ENCODE measurements around the gene ZYG11A. TPM values are rescaled to one million over a fixed set of nuclear protein-coding genes. Genes with fewer than 3 reads are reported as not detected.

The ZYG11A gene
- polyA plus RNA-seq, 2 of the 4 experiments (the other 2 are of a cell fraction), result 2.6 to 4.8 TPM

DNA sequence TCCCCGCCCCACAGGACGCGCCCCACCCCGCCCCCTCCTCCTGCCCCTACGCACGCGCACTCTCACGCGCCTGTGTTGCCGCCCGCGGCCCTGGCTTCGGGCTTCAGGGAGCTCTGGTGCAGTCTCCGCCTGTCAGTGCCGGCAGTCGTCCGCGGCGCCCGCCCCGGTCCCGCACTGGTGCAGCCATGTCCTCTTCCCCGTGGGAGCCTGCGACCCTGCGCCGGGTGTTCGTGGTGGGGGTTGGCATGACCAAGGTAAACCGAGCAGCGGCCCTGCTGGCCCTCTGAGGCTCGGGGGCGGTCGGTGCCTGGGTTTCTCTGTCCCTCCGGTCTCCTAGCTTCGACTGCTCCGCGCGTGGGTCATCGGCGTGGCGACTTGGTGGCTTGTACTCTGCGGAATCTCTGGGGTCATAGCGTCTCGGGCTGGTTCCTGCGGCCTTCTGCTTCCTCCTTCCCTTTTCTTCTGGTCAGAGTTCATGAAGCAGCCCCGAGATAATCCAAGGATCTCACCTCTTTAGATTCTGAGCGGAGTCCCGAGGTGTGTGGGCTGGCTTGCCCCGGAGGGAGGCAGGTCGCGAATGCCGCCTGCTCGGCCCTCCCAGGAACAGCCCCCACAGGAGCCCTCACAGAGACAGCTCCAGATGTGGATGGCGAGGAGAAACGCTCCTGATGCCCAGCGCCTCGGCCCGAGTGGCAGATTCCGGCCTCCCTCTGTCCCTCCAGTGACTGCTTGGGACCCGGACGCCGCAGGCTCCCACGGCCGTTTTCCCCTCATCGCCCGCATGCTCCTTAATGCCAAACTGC lies 84.9 kb downstream of the ZYG11A start, which contains the start of gene SCP2:
SCP2 (plus strand) TSS at position 65 of the 803 bp plus-strand sequence; CDS start at position 186, 121 bp downstream.
- ChIA-PET CTCF (interaction anchor here (1.5 kb wide), 1 partner anchor 10 kb away, joined by 4 read pairs; no protein-coding TSS in a partner anchor), POLR2A (interaction anchor here (0.6 kb wide), 1 partner anchor 9 kb away, joined by 4 read pairs; no protein-coding TSS in a partner anchor)
- Histone ChIP-seq H3K4me2 (peak within 1 kb of the TSS; percentile 85), H3K4me3 (peak within 1 kb of the TSS; percentile 66), H3K27ac (peak within 1 kb of the TSS; percentile 69 to 98), H3K4me1 (peaks cover 6% of the 10 kb centered on the region; the same call in 1 of the 3 replicates), H3K9me3 (no peaks in the 10 kb centered on the region)
- ATAC-seq, result peak; percentile 94 to 98
- no peak for FAIRE-seq
- no peak for TF ChIP-seq GATA3 (IDR thresholded peaks at IDR 0.05; ENCODE audit: borderline replicate concordance)
- no peak for TF ChIP-seq RNF2 (IDR thresholded peaks at IDR 0.05; ENCODE audit: borderline replicate concordance, low read depth)
- TF ChIP-seq MAFK (IDR thresholded peaks at IDR 0.05; ENCODE audit: partially characterized antibody), result no peak
- peak; percentile 57 for TF ChIP-seq E2F6 (IDR thresholded peaks at IDR 0.05; ENCODE audit: borderline replicate concordance, low read depth)
- TF ChIP-seq EHF (CRISPR knock-in tag; IDR thresholded peaks at IDR 0.05), result no peak
- peak; percentile 42 for TF ChIP-seq POLR2A (IDR thresholded peaks at IDR 0.05; ENCODE audit: low read length)
- TF ChIP-seq TP53 (CRISPR knock-in tag; IDR thresholded peaks at IDR 0.05), result no peak
- no peak for TF ChIP-seq RARB (CRISPR knock-in tag; IDR thresholded peaks at IDR 0.05)
- TF ChIP-seq SREBF2 (IDR thresholded peaks at IDR 0.05), result no peak
- no peak for TF ChIP-seq JUN (IDR thresholded peaks at IDR 0.05)
- TF ChIP-seq, protein P1, sequence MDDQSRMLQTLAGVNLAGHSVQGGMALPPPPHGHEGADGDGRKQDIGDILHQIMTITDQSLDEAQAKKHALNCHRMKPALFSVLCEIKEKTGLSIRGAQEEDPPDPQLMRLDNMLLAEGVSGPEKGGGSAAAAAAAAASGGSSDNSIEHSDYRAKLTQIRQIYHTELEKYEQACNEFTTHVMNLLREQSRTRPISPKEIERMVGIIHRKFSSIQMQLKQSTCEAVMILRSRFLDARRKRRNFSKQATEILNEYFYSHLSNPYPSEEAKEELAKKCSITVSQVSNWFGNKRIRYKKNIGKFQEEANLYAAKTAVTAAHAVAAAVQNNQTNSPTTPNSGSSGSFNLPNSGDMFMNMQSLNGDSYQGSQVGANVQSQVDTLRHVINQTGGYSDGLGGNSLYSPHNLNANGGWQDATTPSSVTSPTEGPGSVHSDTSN (IDR thresholded peaks at IDR 0.05), result no peak
- no peak for TF ChIP-seq FOSB (CRISPR knock-in tag; IDR thresholded peaks at IDR 0.05)
- no peak for TF ChIP-seq FOSL2 (IDR thresholded peaks at IDR 0.05)
- TF ChIP-seq FOSL2 (CRISPR knock-in tag; IDR thresholded peaks at IDR 0.05), result no peak
- TF ChIP-seq PHF8 (IDR thresholded peaks at IDR 0.05; ENCODE audit: borderline replicate concordance, low read depth), result peak; percentile 60
- TF ChIP-seq RAD21 (conservative IDR thresholded peaks at IDR 0.05 in 1 of 2, IDR thresholded peaks at IDR 0.05 in 1 of 2), result no peak
- TF ChIP-seq BHLHE40 (IDR thresholded peaks at IDR 0.05; ENCODE audit: low read depth, low read length), result no peak
- TF ChIP-seq RFX5 (IDR thresholded peaks at IDR 0.05), result no peak
- TF ChIP-seq, protein P2, sequence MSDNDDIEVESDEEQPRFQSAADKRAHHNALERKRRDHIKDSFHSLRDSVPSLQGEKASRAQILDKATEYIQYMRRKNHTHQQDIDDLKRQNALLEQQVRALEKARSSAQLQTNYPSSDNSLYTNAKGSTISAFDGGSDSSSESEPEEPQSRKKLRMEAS (IDR thresholded peaks at IDR 0.05), result peak; percentile 41; the same call in 1 of the 2 replicates
- TF ChIP-seq SMC3 (IDR thresholded peaks at IDR 0.05), result no peak
- TF ChIP-seq JUNB (IDR thresholded peaks at IDR 0.05), result no peak
- TF ChIP-seq, protein P3, sequence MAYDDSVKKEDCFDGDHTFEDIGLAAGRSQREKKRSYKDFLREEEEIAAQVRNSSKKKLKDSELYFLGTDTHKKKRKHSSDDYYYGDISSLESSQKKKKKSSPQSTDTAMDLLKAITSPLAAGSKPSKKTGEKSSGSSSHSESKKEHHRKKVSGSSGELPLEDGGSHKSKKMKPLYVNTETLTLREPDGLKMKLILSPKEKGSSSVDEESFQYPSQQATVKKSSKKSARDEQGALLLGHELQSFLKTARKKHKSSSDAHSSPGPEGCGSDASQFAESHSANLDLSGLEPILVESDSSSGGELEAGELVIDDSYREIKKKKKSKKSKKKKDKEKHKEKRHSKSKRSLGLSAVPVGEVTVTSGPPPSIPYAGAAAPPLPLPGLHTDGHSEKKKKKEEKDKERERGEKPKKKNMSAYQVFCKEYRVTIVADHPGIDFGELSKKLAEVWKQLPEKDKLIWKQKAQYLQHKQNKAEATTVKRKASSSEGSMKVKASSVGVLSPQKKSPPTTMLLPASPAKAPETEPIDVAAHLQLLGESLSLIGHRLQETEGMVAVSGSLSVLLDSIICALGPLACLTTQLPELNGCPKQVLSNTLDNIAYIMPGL (CRISPR knock-in tag; IDR thresholded peaks at IDR 0.05; ENCODE audit: borderline replicate concordance), result no peak
- no peak for TF ChIP-seq NFE2L2 (conservative IDR thresholded peaks at IDR 0.05; ENCODE audit: low read length)
- no peak for TF ChIP-seq CBX8 (IDR thresholded peaks at IDR 0.05)
- TF ChIP-seq HDAC2 (IDR thresholded peaks at IDR 0.05), result no peak
- 4% methylated on average over 21 of the region's 65 CpGs for WGBS (ENCODE audit: missing lambda C conversion rate)
- DNase-seq (ENCODE audit: low read depth in 1 of 2, low spot score in 1 of 2), result peak; percentile 60 to 67

DNA sequence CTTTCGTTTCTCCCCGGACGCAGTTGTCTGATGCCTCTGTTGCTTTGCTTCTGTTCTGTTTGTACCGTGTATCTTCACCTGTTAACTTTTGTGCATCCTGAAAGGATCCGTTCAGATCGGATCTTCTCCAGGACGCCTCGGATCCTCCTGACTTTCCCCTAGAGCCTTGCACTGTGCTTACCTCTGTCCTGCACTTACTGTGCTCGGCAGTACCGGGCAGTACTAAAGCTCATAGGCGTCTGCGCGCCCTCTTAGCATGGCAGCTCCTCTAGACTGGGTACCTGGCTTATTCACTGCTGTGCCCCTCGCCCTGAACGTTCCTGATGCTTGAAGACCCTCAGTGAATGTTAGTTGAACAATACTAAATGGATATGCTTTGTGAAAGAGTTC lies 85.5 kb downstream of the ZYG11A start:
- 34% methylated on average over 15 of the region's 15 CpGs for WGBS (ENCODE audit: missing lambda C conversion rate)
- CTCF ChIA-PET, result interaction anchor here (0.5 to 1.5 kb wide), 2 partner anchors 10 to 56 kb away, joined by 3 to 4 read pairs; no protein-coding TSS in a partner anchor
- Histone ChIP-seq H3K4me3 (peak overlapping the region; percentile 66), H3K27ac (peak overlapping the region; percentile 69 to 98), H3K4me1 (peaks cover 6% of the 10 kb centered on the region; the same call in 1 of the 3 replicates), H3K4me2 (peak overlapping the region; percentile 85), H3K9me3 (no peaks in the 10 kb centered on the region)
- no peak for DNase-seq (ENCODE audit: low read depth in 1 of 2, low spot score in 1 of 2)
- POLR2A ChIA-PET, result no interaction called here
- peak; percentile 52 to 65; a peak in 3 of 6 replicates for ATAC-seq
- no peak for FAIRE-seq
- TF ChIP-seq HOXB5 (CRISPR knock-in tag; IDR thresholded peaks at IDR 0.05), result no peak
- TF ChIP-seq, protein P1 (IDR thresholded peaks at IDR 0.05), result no peak
- no peak for TF ChIP-seq CHD2 (IDR thresholded peaks at IDR 0.05; ENCODE audit: low read length, partially characterized antibody)
- no peak for TF ChIP-seq HOXA7 (CRISPR knock-in tag; IDR thresholded peaks at IDR 0.05)
- TF ChIP-seq, protein P4, sequence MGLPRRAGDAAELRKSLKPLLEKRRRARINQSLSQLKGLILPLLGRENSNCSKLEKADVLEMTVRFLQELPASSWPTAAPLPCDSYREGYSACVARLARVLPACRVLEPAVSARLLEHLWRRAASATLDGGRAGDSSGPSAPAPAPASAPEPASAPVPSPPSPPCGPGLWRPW (IDR thresholded peaks at IDR 0.05), result no peak
- no peak for TF ChIP-seq FOSB (CRISPR knock-in tag; IDR thresholded peaks at IDR 0.05)
- TF ChIP-seq JUNB (IDR thresholded peaks at IDR 0.05), result no peak
- TF ChIP-seq, protein P5, sequence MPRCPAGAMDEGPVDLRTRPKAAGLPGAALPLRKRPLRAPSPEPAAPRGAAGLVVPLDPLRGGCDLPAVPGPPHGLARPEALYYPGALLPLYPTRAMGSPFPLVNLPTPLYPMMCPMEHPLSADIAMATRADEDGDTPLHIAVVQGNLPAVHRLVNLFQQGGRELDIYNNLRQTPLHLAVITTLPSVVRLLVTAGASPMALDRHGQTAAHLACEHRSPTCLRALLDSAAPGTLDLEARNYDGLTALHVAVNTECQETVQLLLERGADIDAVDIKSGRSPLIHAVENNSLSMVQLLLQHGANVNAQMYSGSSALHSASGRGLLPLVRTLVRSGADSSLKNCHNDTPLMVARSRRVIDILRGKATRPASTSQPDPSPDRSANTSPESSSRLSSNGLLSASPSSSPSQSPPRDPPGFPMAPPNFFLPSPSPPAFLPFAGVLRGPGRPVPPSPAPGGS (IDR thresholded peaks at IDR 0.05), result no peak
- TF ChIP-seq CBX2 (IDR thresholded peaks at IDR 0.05; ENCODE audit: borderline replicate concordance, low read depth), result no peak
- TF ChIP-seq RFX5 (IDR thresholded peaks at IDR 0.05), result no peak
- no peak for TF ChIP-seq RCOR1 (IDR thresholded peaks at IDR 0.05; ENCODE audit: low read depth, low read length)

Measured in A549 (cell line).